A673 (cell line): ENCODE data around the gene VENTX. TPM values are rescaled to one million over a fixed set of nuclear protein-coding genes. Genes with fewer than 3 reads are reported as not detected.

Experiments used
- BruUV-seq: library from RNA; stranded (reverse); fragments of 400-500 nt; replicated peaks from 2 replicates; lab custom pipeline; 2021; lab: Mats Ljungman, UMichigan
- CTCF ChIA-PET: fragments of 300-600 bp; sonication (Branson Sonifier 250); formaldehyde crosslinking; loops from one replicate; lab custom pipeline; 2022; ENCODE audit warnings: antibody characterized with exemption; lab: Charles Lee
- POLR2A ChIA-PET: fragments of 300-600 bp; sonication (Branson Sonifier 250); formaldehyde crosslinking; loops from one replicate; lab custom pipeline; 2022; ENCODE audit warnings: antibody characterized with exemption; ENCODE audit not compliant: low non-redundant PET; lab: Charles Lee
- DNase-seq: peaks from one replicate; pipeline ENCODE4 v3.0.0-alpha.2; 2015; ENCODE audit warnings: low spot score
- H3K27ac ChIP-seq: fragments of 200-600 bp; sonication (generic); 2 replicates; pipeline ENCODE4 v1.5.1; 2016; ENCODE audit warnings: mixed run types, low read depth, mild to moderate bottlenecking, mixed read lengths, antibody characterized with exemption, low read length; ENCODE audit not compliant: poor library complexity, severe bottlenecking
- H3K27me3 ChIP-seq: fragments of 200-600 bp; sonication (generic); replicated peaks from 2 replicates; pipeline ENCODE4 v1.6.1; 2017; ENCODE audit warnings: mixed run types, low read depth, mild to moderate bottlenecking, mixed read lengths, antibody characterized with exemption, low read length; ENCODE audit not compliant: insufficient read depth, poor library complexity
- H3K36me3 ChIP-seq: fragments of 200-600 bp; sonication (generic); 2 replicates; pipeline ENCODE4 v1.6.1; 2016; ENCODE audit warnings: mixed run types, mild to moderate bottlenecking, mixed read lengths, antibody characterized with exemption, low read length; ENCODE audit not compliant: insufficient read depth, poor library complexity, severe bottlenecking
- H3K4me1 ChIP-seq: fragments of 200-600 bp; sonication (generic); 2 replicates; pipeline ENCODE4 v1.6.1; 2017; ENCODE audit warnings: mixed run types, mild to moderate bottlenecking, mixed read lengths, antibody characterized with exemption, low read length; ENCODE audit not compliant: insufficient read depth, poor library complexity, severe bottlenecking
- H3K4me3 ChIP-seq: fragments of 200-600 bp; sonication (generic); 2 replicates; pipeline ENCODE4 v1.5.1; 2016; ENCODE audit warnings: low read depth, mixed run types, mild to moderate bottlenecking, mixed read lengths, low read length; ENCODE audit not compliant: poor library complexity, severe bottlenecking
- H3K9me3 ChIP-seq: fragments of 200-600 bp; sonication (generic); 2 replicates; pipeline ENCODE4 v1.6.1; 2016; ENCODE audit warnings: mixed run types, low read depth, mild to moderate bottlenecking, mixed read lengths, antibody characterized with exemption, low read length; ENCODE audit not compliant: poor library complexity, severe bottlenecking
- EZH2 ChIP-seq: fragments of 200-600 bp; sonication (generic); IDR thresholded peaks from 2 replicates; pipeline ENCODE4 v1.6.1; 2017; ENCODE audit warnings: borderline replicate concordance, low read depth, mild to moderate bottlenecking, mixed read lengths, antibody characterized with exemption, low read length; ENCODE audit not compliant: poor library complexity, severe bottlenecking
- intact Hi-C: fragments of 100-400 bp; cut with micrococcal nuclease; formaldehyde crosslinking; loops from one replicate; pipeline ENCODE4 v1.10.0; 2022; ENCODE audit not compliant: unreplicated experiment
- total RNA-seq: library from RNA; stranded (reverse); gene quantifications from 2 replicates; pipeline ENCODE4 v1.2.3, GENCODE V29; 2021
- TF ChIP-seq, protein P1 (sequence below): fragments of 300-800, 200-600 bp; sonication (generic); conservative IDR thresholded peaks from 2 replicates; pipeline ENCODE4 v1.5.1; 2017; ENCODE audit warnings: low read depth, mild to moderate bottlenecking, antibody characterized with exemption, low read length, moderate library complexity, mixed read lengths

Gene VENTX
- total RNA-seq, 1 experiment from 2014 or later, result not detected

- TF ChIP-seq, protein P1, sequence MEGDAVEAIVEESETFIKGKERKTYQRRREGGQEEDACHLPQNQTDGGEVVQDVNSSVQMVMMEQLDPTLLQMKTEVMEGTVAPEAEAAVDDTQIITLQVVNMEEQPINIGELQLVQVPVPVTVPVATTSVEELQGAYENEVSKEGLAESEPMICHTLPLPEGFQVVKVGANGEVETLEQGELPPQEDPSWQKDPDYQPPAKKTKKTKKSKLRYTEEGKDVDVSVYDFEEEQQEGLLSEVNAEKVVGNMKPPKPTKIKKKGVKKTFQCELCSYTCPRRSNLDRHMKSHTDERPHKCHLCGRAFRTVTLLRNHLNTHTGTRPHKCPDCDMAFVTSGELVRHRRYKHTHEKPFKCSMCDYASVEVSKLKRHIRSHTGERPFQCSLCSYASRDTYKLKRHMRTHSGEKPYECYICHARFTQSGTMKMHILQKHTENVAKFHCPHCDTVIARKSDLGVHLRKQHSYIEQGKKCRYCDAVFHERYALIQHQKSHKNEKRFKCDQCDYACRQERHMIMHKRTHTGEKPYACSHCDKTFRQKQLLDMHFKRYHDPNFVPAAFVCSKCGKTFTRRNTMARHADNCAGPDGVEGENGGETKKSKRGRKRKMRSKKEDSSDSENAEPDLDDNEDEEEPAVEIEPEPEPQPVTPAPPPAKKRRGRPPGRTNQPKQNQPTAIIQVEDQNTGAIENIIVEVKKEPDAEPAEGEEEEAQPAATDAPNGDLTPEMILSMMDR, result no peak
- no peak for TF ChIP-seq EZH2
- Histone ChIP-seq H3K9me3 (no peaks in the 10 kb centered on the region), H3K27me3 (peaks cover 19% of the 10 kb centered on the region), H3K4me1 (no peaks in the 10 kb centered on the region), H3K27ac (no peak overlapping the region), H3K36me3 (no peaks in the 10 kb centered on the region), H3K4me3 (no peak overlapping the region)
- ChIA-PET CTCF (no interaction called here), POLR2A (interaction anchor here (0.7 kb wide), 1 partner anchor 516 kb away, joined by 3 read pairs; no protein-coding TSS in a partner anchor)
- no peak for DNase-seq
- intact Hi-C loops, result no loop called here
- no TSS peak for BruUV-seq
Observed at GRCh38 chr10:133245439-133246235, 8.0 kb downstream of the VENTX start.

GRCh38 chr10:133246236-133246626 is 8.6 kb downstream of the VENTX start:
- POLR2A ChIA-PET, result no interaction called here
- no TSS peak for BruUV-seq
- intact Hi-C loops, result no loop called here
- no peak overlapping the region for H3K4me3 ChIP-seq
- peaks cover 13% of the 10 kb centered on the region for H3K27me3 ChIP-seq
- CTCF ChIA-PET, result no interaction called here
- no peaks in the 10 kb centered on the region for H3K4me1 ChIP-seq
- H3K27ac ChIP-seq, result no peak overlapping the region
- no peaks in the 10 kb centered on the region for H3K9me3 ChIP-seq
- no peaks in the 10 kb centered on the region for H3K36me3 ChIP-seq
- no peak for DNase-seq
- TF ChIP-seq EZH2, result no peak
- TF ChIP-seq, protein P1, result no peak

- Histone ChIP-seq H3K36me3 (no peaks in the 10 kb centered on the region), H3K27me3 (peaks cover 5% of the 10 kb centered on the region), H3K4me1 (no peaks in the 10 kb centered on the region), H3K9me3 (no peaks in the 10 kb centered on the region), H3K4me3 (no peak overlapping the region), H3K27ac (no peak overlapping the region)
- DNase-seq, result no peak
- BruUV-seq, result no TSS peak
- intact Hi-C loops, result no loop called here
- ChIA-PET POLR2A (no interaction called here), CTCF (no interaction called here)
- TF ChIP-seq, protein P1, result no peak
- no peak for TF ChIP-seq EZH2
Observed at GRCh38 chr10:133247681-133248333, 10.2 kb downstream of the VENTX start.
